Brain microvascular endothelial cell (primary cell): ENCODE results near the gene FPGS.

Experiments
- DNase-seq: peaks from one replicate; pipeline ENCODE4 v3.0.0-alpha.2; 2020
- H3K27ac ChIP-seq: fragments of 250-450 bp; sonication (Bioruptor Pico); 2 replicates; pipeline ENCODE4 v1.5.1; 2020; ENCODE audit warnings: mild to moderate bottlenecking, moderate library complexity
- H3K27me3 ChIP-seq: fragments of 250-450 bp; sonication (Bioruptor Pico); replicated peaks from 2 replicates; pipeline ENCODE4 v1.5.1; 2020; ENCODE audit warnings: mild to moderate bottlenecking
- H3K36me3 ChIP-seq: fragments of 250-450 bp; sonication (Bioruptor Pico); replicated peaks from 2 replicates; pipeline ENCODE4 v1.5.1; 2020; ENCODE audit warnings: mild to moderate bottlenecking
- H3K4me3 ChIP-seq: 2 replicates; pipeline ENCODE4 v1.5.1; 2011; ENCODE audit warnings: low read depth, mild to moderate bottlenecking, control low read depth, low read length, moderate library complexity
- CTCF ChIP-seq: IDR thresholded peaks from 2 replicates; pipeline ENCODE4 v1.5.1; 2011; ENCODE audit warnings: low read depth, mild to moderate bottlenecking, moderate library complexity, low read length, control low read depth, inconsistent platforms; ENCODE audit errors: missing control alignments
- in situ Hi-C: cut with HindIII; loops from 2 replicates; pipeline ENCODE4 v1.10.0; 2017; ENCODE audit warnings: low sequenced_read_pairs, low pct_ligation_motif_present

Gene FPGS

GRCh38 chr9:127815512-127816361 is 13.1 kb downstream of the FPGS start:
- Histone ChIP-seq H3K4me3 (no peak overlapping the region), H3K27ac (no peak overlapping the region), H3K36me3 (peaks cover 66% of the 10 kb centered on the region), H3K27me3 (no peaks in the 10 kb centered on the region)
- in situ Hi-C loops, result no loop called here
- DNase-seq, result no peak
- no peak for TF ChIP-seq CTCF

GRCh38 chr9:127816362-127816725 is 13.7 kb downstream of the FPGS start:
- TF ChIP-seq CTCF, result no peak
- in situ Hi-C loops, result no loop called here
- DNase-seq, result no peak
- no peaks in the 10 kb centered on the region for H3K27me3 ChIP-seq
- peaks cover 70% of the 10 kb centered on the region for H3K36me3 ChIP-seq
- no peak overlapping the region for H3K27ac ChIP-seq
- no peak overlapping the region for H3K4me3 ChIP-seq

DNA sequence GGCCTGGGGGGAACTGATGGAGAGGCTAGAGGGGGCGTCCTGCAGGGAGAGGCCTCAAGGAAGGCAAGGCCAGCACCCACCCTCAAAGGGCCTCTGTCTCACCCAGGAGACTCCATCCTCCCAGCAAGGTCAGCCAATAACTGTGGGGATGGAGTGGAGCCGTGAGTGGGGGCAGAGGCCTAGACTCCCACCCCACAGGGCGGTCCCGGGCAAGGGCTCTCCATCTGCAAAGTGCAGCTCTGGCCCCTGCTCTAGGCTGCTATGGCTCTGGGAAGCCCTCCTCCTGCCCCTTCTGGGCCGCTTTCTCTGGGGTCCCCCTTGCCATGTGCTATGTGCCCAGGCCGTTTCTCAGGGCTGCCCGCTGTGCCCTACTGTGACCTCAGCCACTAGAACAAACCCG is 14.0 kb downstream of the FPGS start:
- no peak for DNase-seq
- H3K4me3 ChIP-seq, result no peak overlapping the region
- H3K36me3 ChIP-seq, result peaks cover 69% of the 10 kb centered on the region
- TF ChIP-seq CTCF, result no peak
- H3K27me3 ChIP-seq, result no peaks in the 10 kb centered on the region
- in situ Hi-C loops, result no loop called here
- H3K27ac ChIP-seq, result no peak overlapping the region

- no peak for TF ChIP-seq CTCF
- in situ Hi-C loops, result no loop called here
- Histone ChIP-seq H3K27me3 (no peaks in the 10 kb centered on the region), H3K27ac (no peak overlapping the region), H3K4me3 (no peak overlapping the region), H3K36me3 (peaks cover 67% of the 10 kb centered on the region)
- DNase-seq, result no peak
These were observed 15.3 kb downstream of the FPGS start for GRCh38 chr9:127817881-127818434.

GRCh38 chr9:127818574-127818973 is 15.9 kb downstream of the FPGS start:
- peaks cover 62% of the 10 kb centered on the region for H3K36me3 ChIP-seq
- H3K27ac ChIP-seq, result no peak overlapping the region
- no peaks in the 10 kb centered on the region for H3K27me3 ChIP-seq
- in situ Hi-C loops, result no loop called here
- DNase-seq, result no peak
- no peak for TF ChIP-seq CTCF
- no peak overlapping the region for H3K4me3 ChIP-seq

- H3K36me3 ChIP-seq, result peaks cover 68% of the 10 kb centered on the region
- in situ Hi-C loops, result no loop called here
These were observed 19.4 kb downstream of the FPGS start for GRCh38 chr9:127822108-127822507.

More at GRCh38 chr9:127822108-127822507, 19.4 kb downstream of the FPGS start:
- Histone ChIP-seq H3K27ac (no peak overlapping the region), H3K27me3 (no peaks in the 10 kb centered on the region), H3K4me3 (no peak overlapping the region)
- TF ChIP-seq CTCF, result no peak
- DNase-seq, result no peak
